DND-41 (cell line): Measurements from ENCODE around the gene PCK1.

Experiments used
- CTCF ChIP-seq: IDR thresholded peaks from 2 replicates; pipeline ENCODE4 v1.5.1; 2012; ENCODE audit warnings: borderline replicate concordance, low read length, moderate library complexity, mild to moderate bottlenecking; ENCODE audit not compliant: poor library complexity, severe bottlenecking; ENCODE audit errors: extremely low read depth
- EZH2 ChIP-seq: IDR thresholded peaks from 3 replicates; pipeline ENCODE4 v1.6.1; 2012; ENCODE audit warnings: borderline replicate concordance, low read depth, mild to moderate bottlenecking, moderate library complexity, low read length, inconsistent platforms; ENCODE audit not compliant: severe bottlenecking

- TF ChIP-seq CTCF (no peak), EZH2 (no peak)
Measured at GRCh38 chr20:57576617-57577550, 16.0 kb downstream of the PCK1 start.
